ENCODE results near the gene USP7. TPM values are rescaled to one million over a fixed set of nuclear protein-coding genes. Genes with fewer than 3 reads are reported as not detected.

The USP7 gene
- total and polyA plus RNA-seq, 10 of the 15 experiments (the other 5 are each of a cell fraction or from before 2014, with no cell fraction given): 16.2 to 133 (median 60.5) TPM

DNA sequence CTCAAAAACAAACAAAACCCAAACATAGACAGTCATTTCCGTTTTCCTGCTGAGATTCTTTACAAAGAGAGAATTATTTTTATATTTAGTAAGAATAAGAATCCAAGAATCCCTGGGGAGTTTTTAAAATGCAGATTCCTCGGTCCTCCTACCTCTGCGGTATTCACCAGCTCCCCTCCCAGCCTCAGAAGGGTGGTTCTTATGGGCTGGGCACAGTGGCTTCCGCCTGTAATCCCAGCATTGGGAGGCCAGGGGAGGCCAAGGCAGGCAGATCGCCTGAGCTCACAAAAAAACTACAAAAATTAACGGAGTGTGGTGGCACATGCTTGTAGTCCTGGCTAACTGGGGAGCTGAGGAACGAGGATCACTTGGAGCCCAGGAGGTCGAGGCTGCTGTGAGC is 26.7 kb upstream of the USP7 start:
- no peaks in the 10 kb centered on the region for H3K4me1 ChIP-seq (ENCODE audit: control insufficient read depth, insufficient read depth, low read length)
- H3K9me3 ChIP-seq (replicated peaks; ENCODE audit: control insufficient read depth, insufficient read depth, low read length): no peaks in the 10 kb centered on the region
- TF ChIP-seq RB1 (IDR thresholded peaks at IDR 0.05; ENCODE audit: borderline replicate concordance) (no peak), RAD51 (IDR thresholded peaks at IDR 0.05) (no peak), CEBPZ (IDR thresholded peaks at IDR 0.05; ENCODE audit: low read depth, low read length) (no peak), CHD4 (IDR thresholded peaks at IDR 0.05) (no peak), ATF2 (IDR thresholded peaks at IDR 0.05; ENCODE audit: low read length) (no peak), MTA3 (IDR thresholded peaks at IDR 0.05; ENCODE audit: borderline replicate concordance, low read length) (no peak)
- POLR2A ChIA-PET: no interaction called here
- RAD21 ChIA-PET (ENCODE audit: unreplicated experiment): no interaction called here
- no peak overlapping the region for H3K27ac ChIP-seq (ENCODE audit: control insufficient read depth, insufficient read depth)
- no peak overlapping the region for H3K4me2 ChIP-seq (ENCODE audit: control insufficient read depth, insufficient read depth)
- DNase-seq (ENCODE audit: low read depth, low spot score) (no peak), FAIRE-seq (no peak), ATAC-seq (no peak)
- SMC1A ChIA-PET (ENCODE audit: uncharacterized antibody, unreplicated experiment): no interaction called here
- intact Hi-C loops (cut with micrococcal nuclease; ENCODE audit: unreplicated experiment) (no loop called here), in situ Hi-C loops (cut with MboI) (loop anchor here (25.0 kb wide), 1 partner anchor 603 kb away; no protein-coding TSS in a partner anchor)
- H3K27me3 ChIP-seq (replicated peaks in 1 of 2; ENCODE audit: control insufficient read depth in 2 of 2, insufficient read depth in 2 of 2, low read length in 1 of 2): no peaks in the 10 kb centered on the region
- BruUV-seq (replicated peaks): no TSS peak
- CTCF ChIA-PET: no interaction called here
- H3K36me3 ChIP-seq (ENCODE audit: control insufficient read depth in 2 of 2, insufficient read depth in 2 of 2, low read length in 1 of 2): no peaks in the 10 kb centered on the region
- H4K20me1 ChIP-seq (ENCODE audit: control insufficient read depth, insufficient read depth): no peaks in the 10 kb centered on the region
- H3K79me2 ChIP-seq (ENCODE audit: control insufficient read depth, insufficient read depth, low read length): no peaks in the 10 kb centered on the region
- WGBS (ENCODE audit: insufficient coverage, insufficient replicate concordance, low lambda C conversion rate, missing lambda C conversion rate): 45% methylated on average over 8 of the region's 8 CpGs
- H3K4me3 ChIP-seq: no peak overlapping the region
- no peak overlapping the region for H3K9ac ChIP-seq (ENCODE audit: control insufficient read depth, insufficient read depth, low read length)
- H2AFZ ChIP-seq (ENCODE audit: control insufficient read depth, low read depth, low read length): no peak overlapping the region

Measured in GM12878 (cell line).